ENCODE results near the gene GADD45GIP1.

Gene GADD45GIP1
- total RNA-seq = 23.6 to 25.9 reads per million in 2 donors

DNA sequence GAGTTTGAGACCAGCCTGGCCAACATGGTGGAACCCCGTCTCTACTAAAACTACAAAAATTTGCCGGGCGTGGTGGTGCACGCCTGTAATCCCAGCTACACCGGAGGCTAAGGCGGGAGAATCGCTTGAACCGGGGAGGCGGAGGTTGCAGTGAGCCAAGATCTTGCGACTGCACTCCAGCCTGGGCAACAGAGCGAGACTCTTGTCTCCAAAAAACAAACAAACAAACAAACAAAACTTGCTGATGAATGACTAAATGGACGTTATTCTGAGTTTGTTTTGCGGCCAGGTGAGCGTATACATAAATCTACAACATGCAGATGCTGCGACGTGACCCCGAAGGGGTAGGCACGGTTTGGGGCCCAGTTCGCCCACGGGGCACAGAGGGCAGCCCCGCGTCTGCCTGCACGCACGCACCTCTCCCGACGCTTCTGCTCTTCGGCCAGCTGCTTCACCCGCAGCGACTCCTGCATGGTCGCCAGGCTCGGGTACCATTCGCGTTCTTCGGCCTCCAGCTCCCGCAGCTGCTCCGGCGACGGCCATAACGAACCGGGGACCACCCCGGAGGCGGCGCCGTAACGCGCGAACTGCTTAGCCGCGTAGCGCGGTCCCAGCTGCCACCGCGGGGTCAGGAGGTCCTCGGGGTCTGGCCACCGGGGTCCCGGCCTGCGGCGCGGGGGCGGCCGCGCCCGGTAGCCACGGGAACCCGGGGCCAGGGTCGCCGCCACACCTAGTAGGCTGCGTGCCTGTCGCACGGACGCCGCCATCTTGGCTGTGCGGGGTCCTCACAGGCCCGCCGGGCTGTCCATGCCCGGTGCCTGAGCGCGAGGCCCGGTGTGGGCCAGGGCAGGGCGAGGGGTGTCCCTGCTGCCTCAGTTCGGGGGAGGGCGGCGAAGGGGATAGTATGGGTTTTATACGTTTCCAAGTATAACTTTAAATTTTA lies at the start of gene GADD45GIP1:
Gene GADD45GIP1, minus strand, starts transcription at position 778 of the 943 bp plus-strand sequence. Its CDS starts 11 bp downstream, at position 767.
- peak; percentile 60 for DNase-seq

DNA sequence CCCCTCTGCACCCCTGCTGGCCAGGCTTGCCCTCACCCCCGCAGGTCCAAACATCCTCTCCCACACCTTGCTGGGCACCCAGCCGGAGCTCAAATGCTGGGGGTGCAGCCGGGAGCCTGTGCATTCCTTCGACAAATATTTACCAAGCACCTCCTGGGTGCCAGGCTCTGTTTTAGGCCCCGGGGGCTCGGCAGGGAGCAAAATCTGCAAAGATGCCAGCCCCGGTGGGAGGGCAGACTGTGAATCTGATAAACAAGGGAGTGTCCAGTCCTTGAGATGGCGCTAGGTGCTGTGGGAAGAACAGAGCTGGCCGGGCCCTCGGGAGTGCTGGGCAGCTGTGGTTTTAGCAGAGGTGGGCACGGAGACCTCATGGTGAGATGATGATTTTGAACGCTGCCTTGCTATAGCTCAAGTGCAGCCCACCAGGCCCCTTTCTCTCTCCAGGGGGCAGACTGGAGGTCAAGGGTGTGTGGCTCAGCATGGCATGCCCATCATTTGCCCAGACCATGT lies 48.9 kb upstream of the GADD45GIP1 start:
- no peak for DNase-seq

DNA sequence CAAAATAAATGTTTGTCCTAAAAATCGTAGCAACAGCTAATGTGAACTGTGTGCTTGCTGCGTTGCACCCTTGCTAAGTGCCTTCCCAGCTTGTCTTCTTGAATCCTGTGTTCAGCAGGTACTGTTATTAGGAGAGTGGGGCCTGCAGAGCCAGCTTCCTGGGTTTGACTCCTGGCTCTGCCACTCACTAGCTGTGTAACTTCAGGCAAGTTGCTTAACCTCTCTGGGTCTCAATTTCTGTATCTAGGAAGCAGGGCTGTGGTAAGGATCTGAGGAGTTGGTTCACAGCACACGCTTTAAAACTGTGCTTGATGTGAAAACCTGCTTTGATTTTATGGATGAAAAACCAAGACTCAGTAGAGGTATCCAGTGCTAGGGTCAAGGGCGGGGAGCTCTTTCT lies 48.2 kb upstream of the GADD45GIP1 start:
- no peak for DNase-seq

DNA sequence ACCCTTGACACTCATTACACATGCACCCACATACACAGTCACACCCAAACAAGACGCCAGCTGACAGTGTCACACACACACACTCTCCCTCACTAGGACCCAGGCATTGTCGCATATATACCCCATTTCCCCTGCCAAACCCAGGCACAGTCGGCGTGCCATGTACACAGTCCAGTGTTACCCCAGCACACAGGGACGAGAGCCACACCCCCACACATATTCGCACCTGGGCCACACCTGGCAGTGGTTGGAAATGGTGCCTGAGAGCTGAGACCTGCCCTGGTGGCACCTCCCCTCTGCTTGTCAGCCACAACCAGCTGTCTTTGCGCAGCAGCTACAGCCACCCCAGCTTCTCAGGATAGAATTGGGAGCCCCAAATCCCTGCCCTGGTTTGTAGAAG lies 47.2 kb upstream of the GADD45GIP1 start:
- no peak for DNase-seq

DNA sequence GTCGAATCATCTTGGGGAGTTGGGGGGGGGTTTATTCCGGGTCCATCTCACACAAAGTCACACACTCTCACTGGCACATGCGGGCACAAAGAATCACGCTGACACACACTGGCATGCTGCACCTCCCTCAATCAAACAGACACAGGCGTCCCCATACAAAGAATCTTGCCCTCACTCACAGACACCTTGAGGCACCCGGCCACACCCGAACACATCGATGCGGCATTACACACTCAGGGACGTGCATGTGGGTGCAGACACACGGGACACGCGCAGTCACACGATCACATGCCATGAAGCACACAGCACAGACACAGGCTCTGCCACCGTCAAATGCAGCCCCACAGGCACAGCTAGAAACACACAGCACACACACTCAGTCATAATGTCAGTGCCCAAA lies 46.1 kb upstream of the GADD45GIP1 start:
- DNase-seq = no peak

DNA sequence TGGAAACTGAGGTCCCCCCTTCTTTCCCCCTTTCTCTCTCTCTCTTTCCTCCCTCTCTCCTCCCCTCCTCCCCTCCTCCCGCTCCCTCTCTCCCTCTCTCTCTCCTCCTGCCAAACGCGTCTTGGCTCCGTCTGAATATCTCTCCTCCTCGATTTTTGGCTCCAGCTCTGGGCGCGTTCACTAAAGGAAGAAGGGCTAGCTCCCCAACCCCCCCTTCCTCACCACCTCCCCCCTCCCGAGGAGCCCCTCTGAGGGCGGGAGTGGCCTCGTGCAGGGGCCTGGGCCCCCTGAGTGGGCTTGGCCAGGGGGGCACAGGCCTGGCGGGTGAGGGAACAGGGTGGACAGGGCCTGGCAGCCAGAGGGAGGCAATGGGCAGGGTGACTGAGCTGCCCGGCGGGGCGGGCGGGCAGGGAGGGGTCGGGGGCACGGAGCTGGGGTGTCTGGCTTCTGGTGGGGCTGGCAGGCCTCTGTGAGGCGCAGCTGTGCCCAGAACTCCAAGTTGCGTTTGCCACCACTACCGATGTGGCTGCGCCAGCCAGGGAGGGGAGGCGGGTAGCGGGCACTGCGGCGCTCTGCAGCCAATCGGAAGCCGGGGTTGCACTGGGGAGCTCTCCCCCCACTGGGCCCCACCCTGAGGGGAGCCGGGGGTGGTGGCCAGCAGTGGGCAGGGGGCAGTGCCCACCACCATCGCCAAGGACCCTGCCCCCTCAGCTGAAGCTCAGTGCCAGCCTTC lies 45.3 kb upstream of the GADD45GIP1 start:
- DNase-seq = no peak

DNA sequence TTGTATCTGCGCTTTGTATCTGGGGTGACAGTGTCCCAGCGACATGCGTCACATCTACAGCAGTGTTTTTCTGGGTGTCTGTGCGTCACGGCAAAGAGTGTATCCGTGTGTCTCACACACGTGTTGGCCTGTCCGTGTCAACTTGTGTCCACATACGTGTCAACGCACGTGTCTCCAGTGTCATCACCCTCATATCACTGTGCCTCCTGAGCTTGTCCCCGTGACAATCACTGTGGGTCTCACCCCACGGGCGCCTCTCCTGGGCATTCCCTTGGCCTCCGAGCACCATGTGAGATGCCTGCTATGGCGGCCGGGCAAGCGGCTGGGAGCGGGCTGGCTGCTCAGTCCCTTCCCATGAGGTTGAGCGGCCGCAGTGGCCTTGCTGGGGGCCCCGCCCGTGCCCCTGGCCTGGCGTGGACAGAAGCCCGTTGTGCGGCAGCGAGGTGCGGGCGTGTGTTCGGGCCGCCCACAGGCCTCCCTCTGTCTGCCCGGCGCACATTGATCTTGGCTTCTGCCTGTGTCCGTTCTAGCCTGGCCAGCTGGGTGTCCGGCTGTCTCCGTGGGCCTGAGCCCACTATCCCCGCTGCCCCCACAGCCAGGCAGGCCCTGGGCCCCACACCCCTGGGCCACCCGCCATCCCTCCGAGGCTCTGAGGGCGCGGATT lies 44.6 kb upstream of the GADD45GIP1 start:
- no peak for DNase-seq

DNA sequence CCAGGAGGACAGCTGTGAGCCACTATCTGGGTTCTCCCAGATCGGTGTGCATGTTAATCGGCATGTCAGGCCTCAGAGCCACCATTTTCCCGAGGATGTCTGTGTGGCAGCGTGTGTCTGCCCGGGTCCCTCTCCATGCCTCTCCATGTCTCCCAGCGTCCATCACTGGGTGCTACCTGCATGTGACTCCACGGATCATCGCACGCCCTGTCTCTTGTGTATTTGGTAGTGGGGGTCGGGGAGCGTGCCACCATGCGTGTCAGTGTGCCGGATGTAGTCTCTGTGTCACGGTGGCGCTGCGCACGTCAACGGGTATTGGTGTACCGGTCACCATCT lies 44.1 kb upstream of the GADD45GIP1 start:
- DNase-seq = no peak

DNA sequence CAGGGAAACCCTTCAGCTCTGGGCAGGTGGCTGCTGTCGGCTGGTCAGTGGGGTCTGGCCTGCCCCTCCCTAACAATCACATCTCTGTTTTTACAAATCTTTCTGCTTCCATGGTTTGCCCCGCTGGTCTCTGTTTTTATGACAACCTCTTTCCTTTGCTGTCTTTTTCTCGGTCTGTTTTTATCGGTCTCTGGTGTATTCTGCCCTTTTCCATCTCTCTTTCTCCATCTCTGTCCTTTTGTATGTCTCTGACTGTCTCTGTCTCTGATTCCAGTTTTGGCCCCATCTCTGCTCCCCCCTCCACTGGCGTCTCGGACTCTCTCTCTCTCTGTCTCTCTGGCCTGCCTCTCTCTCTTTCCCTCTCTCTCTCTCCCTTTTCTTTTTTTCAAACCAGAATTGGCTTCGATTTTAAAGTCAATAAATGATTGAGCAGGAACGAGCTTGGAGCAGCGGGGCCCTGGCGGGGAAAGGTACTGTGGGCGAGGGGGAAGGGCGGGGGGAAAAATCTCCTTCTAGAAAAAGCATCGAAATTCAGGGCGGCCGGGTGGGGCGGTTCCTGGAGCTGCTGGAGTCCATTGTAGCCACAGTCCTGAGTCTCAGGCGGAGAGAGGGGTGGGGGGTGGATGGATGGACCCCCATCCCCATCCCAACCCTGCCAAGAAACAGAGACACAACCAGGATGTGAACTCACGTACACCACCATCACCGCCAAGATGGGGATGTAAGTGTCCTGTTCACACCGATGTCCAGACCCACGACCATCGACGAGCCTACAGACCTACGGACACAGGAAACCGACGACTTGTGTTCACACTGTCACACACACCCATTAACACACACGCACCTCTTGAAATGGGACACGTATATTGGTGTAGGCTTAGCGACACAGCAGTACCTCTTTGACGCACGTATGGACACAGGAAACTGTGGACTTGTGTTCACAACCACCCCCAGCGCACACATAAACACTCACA lies 41.2 kb upstream of the GADD45GIP1 start:
- no peak for DNase-seq

DNA sequence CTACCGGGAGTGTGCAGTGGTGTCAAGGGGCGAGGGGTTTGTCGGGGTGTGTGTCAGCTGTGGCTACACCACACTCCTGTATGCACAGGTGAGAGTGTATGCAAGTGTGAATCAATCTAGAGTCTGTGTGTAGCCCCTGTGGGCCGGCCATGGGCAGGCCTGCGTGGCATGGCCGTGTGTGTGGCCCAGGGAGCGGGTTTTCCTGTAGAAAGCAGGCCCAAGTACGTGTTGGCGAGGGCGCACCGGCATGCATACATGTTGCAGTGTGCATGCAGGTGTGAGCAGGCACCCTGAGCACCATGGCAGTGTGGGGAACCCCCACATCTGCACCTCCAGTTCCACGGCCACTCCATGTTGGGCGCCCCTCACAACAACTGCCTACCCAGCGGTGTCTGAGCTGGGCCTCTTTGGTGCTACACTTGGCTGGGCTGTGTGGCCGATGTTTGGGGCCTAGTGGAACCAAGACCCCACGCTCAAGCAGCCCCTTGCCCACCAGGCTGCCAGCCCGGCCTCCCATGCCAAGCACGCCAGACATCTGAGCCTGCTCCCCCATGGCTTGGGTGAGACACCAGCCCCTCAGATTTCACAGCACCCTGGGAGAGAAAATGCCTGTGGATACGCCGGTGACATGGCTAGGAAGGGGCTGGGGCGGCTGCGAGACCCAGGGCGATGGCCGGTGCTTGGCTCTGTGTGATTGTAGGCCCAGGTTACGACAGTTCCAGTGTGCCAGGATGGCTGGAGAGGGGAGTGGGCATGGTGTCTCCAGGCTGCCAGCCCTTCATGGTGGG lies 40.4 kb upstream of the GADD45GIP1 start:
- no peak for DNase-seq

DNA sequence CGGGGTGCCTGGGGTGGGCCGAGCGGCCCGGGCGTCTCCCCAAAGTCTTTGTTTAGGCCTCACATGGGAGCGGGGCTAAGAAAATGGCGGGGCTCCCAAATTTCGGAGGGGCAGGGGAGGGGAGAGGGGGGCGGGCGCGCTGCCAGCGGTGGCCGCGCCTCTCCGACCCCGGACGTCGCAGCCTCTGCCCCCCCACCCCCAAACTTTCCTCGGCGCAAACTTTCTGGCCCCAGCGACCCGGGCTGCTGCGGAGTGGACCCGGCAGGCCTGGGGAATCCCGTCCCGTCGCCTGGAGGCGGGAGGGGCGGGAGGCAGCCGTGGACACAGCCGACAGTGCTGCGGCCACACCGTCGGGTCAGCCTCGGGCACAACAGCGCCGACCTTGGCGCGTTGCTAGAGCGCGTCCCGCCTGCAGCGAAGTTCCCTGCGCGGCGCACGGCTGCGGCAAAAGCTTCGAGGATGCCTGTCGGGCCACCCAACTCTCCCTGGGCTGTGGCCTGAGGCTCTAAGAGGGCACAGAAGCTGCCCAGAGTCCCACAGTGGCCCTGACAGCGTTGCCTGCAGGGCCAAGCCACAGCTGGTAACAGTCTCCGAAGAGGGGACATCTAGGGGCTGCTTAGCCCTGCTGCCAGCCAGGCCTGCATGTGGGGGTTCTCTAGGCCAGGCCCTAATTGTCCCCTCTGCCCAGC lies 39.5 kb upstream of the GADD45GIP1 start:
- DNase-seq = no peak

DNA sequence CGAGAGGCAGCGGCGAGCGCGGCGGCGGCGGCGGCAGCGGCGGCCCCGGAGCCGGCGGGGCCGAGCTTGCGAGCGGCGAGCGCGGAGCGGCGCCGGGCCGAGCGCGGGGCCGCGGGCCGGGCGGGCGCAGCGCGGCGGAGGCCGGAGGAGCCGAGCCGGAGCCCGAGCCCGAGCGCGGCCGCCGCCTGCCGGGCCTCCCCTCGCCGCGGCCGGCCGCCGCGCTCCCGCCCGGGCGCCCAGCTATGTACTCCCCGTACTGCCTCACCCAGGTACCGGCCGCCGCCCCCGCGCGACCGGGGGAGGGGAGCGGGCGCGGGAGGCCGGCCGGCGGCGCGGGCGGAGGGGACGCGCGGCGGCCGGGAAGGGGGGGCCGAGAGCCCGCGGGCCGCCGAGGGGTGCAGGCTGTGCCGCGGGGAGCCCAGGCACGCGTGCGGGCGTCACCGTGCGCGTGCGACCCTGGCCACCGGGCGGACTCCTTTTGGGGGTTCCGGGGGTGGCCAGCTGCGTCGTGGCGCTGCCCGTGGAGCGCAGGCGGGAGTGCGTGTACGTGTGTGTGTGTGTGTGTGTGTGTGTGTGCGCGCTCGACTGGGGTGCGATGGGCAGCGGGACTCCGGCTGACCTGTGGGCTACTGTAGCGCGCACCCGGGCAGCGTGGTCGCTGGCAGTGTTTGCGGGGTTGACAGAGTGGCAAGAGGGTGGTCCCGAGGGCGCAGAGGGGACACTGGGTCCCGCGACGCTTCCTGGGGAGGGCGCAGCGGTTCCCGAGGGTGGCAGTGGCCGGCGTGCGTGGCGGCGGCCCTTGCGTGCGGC lies 38.8 kb upstream of the GADD45GIP1 start:
- DNase-seq = no peak

DNA sequence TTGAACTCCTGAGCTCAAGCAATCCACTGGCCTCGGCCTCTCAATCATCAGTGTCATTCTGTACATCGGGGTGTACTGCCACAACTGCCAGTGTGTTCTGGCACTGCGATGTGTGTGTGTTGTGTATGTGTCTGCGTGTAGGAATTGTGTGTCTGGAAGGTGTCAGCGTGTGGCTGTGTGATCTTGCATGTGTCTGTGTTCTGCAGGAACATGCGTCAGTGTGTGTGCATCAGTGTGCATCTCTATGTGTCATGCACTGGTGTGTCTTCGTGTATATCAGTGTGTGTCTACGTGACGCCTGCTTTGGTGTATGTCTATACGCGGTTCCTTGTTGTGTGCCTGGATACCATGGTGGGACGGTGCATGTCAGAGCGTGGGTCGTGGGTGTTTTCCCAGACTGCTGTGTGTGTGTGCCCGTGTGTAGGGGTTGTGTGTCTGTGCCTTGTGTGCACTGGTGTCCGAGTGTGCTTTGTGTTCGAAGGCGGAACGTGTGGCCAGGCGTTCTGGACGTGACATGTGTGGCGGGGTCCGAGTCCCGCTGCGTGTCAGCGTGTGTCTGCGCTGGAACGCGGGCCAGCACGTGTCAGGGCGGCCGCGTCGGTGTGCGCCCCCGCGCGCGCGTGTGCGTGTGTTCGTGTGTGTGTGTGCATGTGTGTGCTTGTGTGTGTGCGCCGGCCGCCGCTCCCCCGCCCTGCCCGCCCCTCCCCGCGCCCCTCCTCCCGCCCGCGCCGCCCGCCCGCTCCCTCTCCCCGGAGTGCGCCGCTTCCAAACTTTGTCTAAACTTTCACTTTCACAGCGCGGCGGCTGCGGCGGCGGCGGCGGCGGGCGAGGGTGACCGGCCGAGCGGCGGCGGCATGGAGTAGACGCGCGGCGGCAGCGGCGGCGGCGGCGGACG lies 37.9 kb upstream of the GADD45GIP1 start, which contains the start of gene NFIX:
Gene NFIX, plus strand, starts transcription at position 775 of the 895 bp plus-strand sequence. CDS start 363 bp downstream, outside the sequence.
- peak; percentile 44 for DNase-seq

DNA sequence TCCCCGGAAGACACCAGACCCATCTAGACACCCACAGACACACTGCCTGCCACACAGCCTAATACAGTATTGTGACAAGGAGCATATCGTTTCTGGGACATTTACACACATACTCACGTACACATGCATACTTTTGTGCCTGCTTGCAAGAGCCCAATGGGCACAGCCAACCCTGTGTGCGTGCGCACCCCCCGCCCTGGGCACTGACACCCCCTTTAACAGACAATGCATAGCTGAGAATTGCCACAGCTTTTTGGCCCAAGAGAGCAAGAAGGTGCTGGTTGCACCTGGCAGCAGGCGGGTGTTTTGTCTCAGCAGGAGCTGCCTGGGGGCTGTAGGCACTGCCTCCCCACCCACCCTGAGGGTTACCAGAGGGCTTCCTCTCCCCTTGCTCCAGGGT lies 36.5 kb upstream of the GADD45GIP1 start:
- no peak for DNase-seq

DNA sequence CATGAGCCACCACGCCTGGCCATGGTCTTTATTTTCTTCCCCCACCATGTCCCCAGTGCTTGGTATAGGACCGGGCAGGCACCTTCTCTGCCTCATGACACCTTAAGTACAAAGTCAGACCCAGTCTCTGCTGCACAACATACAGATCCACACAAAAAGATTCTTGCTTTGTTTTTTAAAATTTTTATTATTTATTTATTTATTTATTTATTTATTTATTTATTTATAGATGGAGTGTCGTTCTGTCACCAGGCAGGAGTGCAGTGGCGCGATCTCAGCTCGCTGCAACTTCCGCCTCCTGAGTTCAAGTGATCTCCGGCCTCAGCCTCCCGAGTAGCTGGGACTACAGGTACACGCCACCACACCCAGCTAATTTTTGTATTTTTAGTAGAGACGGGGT lies 35.7 kb upstream of the GADD45GIP1 start:
- no peak for DNase-seq

DNA sequence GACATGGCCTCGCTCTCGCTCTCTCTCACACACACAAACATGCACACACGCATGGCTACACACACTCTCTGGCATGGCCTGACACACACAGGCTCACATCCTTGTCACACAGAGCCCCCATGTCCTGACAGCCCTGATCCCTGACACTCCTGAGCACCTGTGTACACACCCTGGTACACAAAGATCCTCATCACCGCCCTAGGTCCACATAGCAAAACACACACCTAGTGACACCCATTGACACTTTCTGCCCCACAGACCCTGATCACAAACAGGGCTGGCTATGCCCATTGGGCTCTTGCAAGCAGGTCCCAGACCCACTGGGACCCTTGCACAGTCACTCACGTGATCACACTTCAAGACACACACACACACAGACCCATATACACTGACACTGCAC lies 34.3 kb upstream of the GADD45GIP1 start:
- DNase-seq = no peak

DNA sequence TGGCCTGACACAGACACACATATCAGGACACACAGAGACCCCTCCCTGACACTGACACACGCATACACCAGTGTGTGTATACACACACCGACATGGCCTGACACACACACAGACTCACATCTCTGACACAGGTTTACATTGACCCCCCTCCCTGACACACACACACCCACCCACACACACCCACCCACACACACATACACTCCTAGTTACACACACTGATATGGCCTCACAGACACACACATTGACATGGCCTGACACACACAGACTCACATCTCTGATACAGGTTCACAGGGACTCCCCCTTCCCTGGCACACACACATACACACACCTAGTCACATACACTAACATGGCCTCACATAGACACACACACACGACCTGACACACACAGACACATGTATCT lies 33.8 kb upstream of the GADD45GIP1 start:
- no peak for DNase-seq

DNA sequence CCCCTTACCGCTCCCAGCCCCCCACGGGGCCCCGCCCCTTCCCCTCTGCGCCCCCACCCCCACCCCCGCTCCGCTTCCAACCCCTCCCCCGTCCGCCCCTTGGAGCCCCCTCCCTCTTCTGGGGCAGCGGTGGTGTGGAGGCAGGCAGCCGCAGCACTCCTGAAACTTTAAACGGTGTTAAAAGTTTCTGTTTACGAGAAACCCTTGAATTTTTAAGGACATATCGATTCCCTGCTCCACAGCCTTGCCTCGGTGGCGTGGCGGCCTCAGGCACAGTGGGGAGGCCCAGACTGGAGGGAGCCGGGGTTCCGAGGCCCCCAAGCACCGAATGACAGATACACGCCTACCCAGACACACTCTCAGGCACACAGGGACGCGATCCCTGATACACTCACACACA lies 33.4 kb upstream of the GADD45GIP1 start:
- no peak for DNase-seq
